Measurements from ENCODE around the gene UTY.

DNA sequence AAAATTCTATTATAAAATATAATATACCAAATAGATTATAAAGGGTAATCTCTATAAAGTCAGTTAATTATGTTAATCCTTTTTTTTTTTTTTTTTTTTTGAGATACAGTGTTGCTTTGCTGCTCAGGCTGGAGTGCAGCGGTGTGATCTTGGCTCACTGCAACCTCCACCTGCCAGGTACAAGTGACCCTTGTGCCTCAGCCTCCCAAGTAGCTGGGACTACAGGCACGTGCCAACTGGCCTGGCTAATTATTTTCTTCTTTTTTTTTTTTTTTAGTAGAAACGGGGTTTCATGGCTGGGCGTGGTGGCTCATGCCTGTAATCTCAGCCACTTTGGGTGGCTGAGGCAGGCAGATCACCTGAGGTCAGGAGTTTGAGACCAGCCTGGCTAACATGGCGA, 141.9 kb downstream of the UTY start:
- TF ChIP-seq CTCF (IDR thresholded peaks at IDR 0.05; ENCODE audit: low read length) (no peak), EZH2 (optimal IDR thresholded peaks at IDR 0.05; ENCODE audit: low read depth, low read length) (no peak)

Measured in MM.1S (cell line).